Small intestine (tissue), 7 donors: ENCODE measurements around the gene CEP135. TPM values are rescaled to one million over a fixed set of nuclear protein-coding genes. Genes with fewer than 3 reads are reported as not detected.

ENCODE experiments used
- DNase-seq, 2 donors: peaks; one replicate each; pipeline versions ENCODE4 v3.0.0 to v3.0.0-alpha.2; 2013
- FAIRE-seq: peaks from 2 replicates; lab custom pipeline; 2012; peaks lifted over from hg19 to GRCh38; lab: Jason Lieb, UNC
- H3K27ac ChIP-seq, 3 donors: one replicate each; pipeline ENCODE4 v1.5.1; 2013; ENCODE audit warnings: low read length in 2 of 3, mild to moderate bottlenecking in 2 of 3, control low read depth in 1 of 3, inconsistent platforms in 1 of 3, low read depth in 1 of 3, moderate library complexity in 1 of 3
- H3K27me3 ChIP-seq, 3 donors: one replicate each; pipeline ENCODE4 v1.6.1; 2013; ENCODE audit warnings: low read length in 3 of 3, inconsistent platforms in 1 of 3; ENCODE audit not compliant: control insufficient read depth in 3 of 3, insufficient read depth in 3 of 3
- H3K36me3 ChIP-seq, 3 donors: one replicate each; pipeline ENCODE4 v1.6.1; 2013; ENCODE audit warnings: low read length in 3 of 3, inconsistent platforms in 1 of 3, low read depth in 1 of 3, mild to moderate bottlenecking in 1 of 3, moderate library complexity in 1 of 3; ENCODE audit not compliant: control insufficient read depth in 3 of 3, insufficient read depth in 2 of 3
- H3K4me1 ChIP-seq, 3 donors: one replicate each; pipeline ENCODE4 v1.6.1; 2013; ENCODE audit warnings: low read length in 2 of 3, inconsistent platforms in 1 of 3, low read depth in 1 of 3, mild to moderate bottlenecking in 1 of 3, moderate library complexity in 1 of 3; ENCODE audit not compliant: control insufficient read depth in 3 of 3, insufficient read depth in 2 of 3
- H3K4me3 ChIP-seq, 3 donors: one replicate each; pipeline ENCODE4 v1.5.1; 2013; ENCODE audit warnings: low read length in 3 of 3, control low read depth in 1 of 3, inconsistent platforms in 1 of 3, low read depth in 1 of 3, mild to moderate bottlenecking in 1 of 3, moderate library complexity in 1 of 3
- H3K9me3 ChIP-seq, 2 donors: one replicate each; pipeline ENCODE4 v1.6.1; 2013; ENCODE audit warnings: low read depth in 1 of 2, low read length in 1 of 2; ENCODE audit not compliant: control insufficient read depth in 2 of 2, insufficient read depth in 1 of 2
- WGBS, 3 donors: extraction: QIAGEN DNeasy Blood & Tissue Kit; methylation state at CpG; one replicate each; pipeline ENCODE4 v1.1.7; 2013; 5-methylcytosine and 5-hydroxymethylcytosine counted together
- polyA plus RNA-seq, 4 donors: library from polyadenylated mRNA; stranded (reverse) in 3 of 4; unstranded in 1 of 4; fragments of 200-250 nt in 3 of 4; fragments of 120-200 nt in 1 of 4; gene quantifications; one replicate each; pipeline versions ENCODE4 v1.2.1 to v1.2.3, GENCODE V29; 2013
- donor health status: healthy with polysubstance abuse.
- donor health status: control.
- donor health status: control.
- donor health status: Bipolar disorder and iron deficiency.
- donor health status: healthy.

The CEP135 gene
- polyA plus RNA-seq, 4 donors: 1.4 to 9.7 (median 2.2) TPM

DNA sequence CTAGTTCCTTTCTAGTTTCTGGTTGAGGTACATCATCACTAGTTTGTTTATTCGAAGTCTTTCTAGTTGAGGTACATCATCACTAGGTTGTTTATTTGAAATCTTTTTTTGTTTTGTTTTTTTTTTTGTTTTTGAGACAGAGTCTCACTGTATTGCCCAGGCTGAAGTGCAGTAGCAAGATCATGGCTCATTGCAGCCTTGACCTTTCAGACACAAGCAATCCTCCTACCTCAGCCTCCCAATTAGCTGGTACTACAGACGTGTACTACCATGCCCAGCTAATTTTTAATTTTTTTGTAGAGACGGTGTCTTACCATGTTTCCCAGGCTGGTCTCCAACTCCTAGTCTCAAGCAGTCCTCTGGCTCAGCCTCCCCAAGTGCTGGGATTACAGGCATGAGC is 54.9 kb downstream of the CEP135 start:
- DNase-seq (no peak), FAIRE-seq (no peak)
- Histone ChIP-seq H3K27me3 (no peaks in the 10 kb centered on the region), H3K27ac (no peak overlapping the region), H3K4me1 (no peaks in the 10 kb centered on the region), H3K36me3 (peaks cover 2 to 13% (median 2%) of the 10 kb centered on the region in 3 donors), H3K4me3 (no peak overlapping the region), H3K9me3 (no peaks in the 10 kb centered on the region)
- WGBS, 3 donors: 94 to 100% (median 97%) methylated on average over 3 of the region's 3 CpGs

DNA sequence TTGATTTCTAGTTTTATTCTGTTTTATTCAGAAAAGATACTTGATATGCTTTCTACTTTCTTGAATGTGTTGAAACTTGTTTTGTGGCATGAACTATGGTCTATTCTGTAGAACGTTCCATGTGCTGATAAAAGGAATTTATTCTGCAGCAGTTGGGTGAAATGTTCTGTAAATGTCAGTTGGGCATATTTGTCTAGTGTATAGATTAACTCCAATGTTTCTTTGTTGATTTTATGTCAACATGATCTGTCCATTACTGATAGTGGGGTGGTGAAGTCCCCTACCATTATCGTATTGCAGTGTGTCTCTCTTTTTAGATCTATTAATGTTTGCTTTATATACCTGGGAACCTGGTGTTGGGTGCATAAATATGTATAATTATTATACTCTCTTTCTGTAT is 55.5 kb downstream of the CEP135 start:
- FAIRE-seq: no peak
- Histone ChIP-seq H3K27me3 (no peaks in the 10 kb centered on the region), H3K27ac (no peak overlapping the region), H3K9me3 (no peaks in the 10 kb centered on the region), H3K36me3 (peaks cover 2 to 17% (median 2%) of the 10 kb centered on the region in 3 donors), H3K4me1 (no peaks in the 10 kb centered on the region), H3K4me3 (no peak overlapping the region)
- no peak for DNase-seq
- WGBS, 3 donors: 80 to 96% (median 90%) methylated on average over 2 of the region's 2 CpGs

DNA sequence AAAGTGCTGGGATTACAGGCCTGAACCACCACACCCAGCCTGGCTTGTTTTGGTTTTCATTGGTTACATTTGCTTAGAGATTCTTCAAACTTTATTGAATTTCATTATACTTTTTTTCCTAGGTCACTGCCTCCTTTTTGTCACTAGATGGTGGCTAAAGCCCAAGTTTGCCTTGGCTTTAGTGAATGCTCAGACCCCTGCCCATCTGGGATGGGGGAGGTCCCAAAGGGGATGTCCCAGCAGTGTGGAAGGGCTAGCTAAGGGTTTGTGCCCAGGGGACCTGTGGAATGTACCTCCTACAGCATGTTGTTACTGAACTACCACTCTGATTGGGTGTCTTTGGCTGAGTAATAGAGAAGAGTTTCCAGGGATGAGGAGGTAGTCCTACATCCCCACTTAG is 58.4 kb downstream of the CEP135 start:
- Histone ChIP-seq H3K4me3 (no peak overlapping the region), H3K9me3 (no peaks in the 10 kb centered on the region), H3K27ac (no peak overlapping the region), H3K36me3 (peaks cover 0 to 25% (median 2%) of the 10 kb centered on the region in 3 donors), H3K4me1 (no peaks in the 10 kb centered on the region), H3K27me3 (no peaks in the 10 kb centered on the region)
- DNase-seq (no peak), FAIRE-seq (no peak)

DNA sequence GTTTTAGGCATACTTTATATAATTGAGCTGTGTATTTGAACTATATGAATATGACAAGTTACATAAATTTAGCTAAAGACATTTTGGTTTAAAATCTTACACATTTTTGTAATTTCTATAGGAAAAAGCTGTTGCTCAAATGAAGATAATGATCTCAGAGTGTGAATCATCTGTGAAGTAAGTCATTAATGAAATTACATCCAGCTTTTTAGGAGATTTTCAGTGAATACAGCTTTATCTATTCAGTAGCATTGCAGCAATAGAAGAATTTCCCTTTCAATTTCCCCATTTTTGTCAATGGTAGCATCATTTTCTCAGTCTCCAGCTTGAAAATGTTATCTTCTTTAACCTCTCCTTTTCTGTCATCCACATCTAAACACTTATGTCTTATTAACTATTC is 59.5 kb downstream of the CEP135 start:
- Histone ChIP-seq H3K9me3 (no peaks in the 10 kb centered on the region), H3K4me1 (no peaks in the 10 kb centered on the region), H3K4me3 (no peak overlapping the region), H3K27me3 (no peaks in the 10 kb centered on the region), H3K36me3 (peaks cover 0 to 24% (median 0%) of the 10 kb centered on the region in 3 donors), H3K27ac (no peak overlapping the region)
- FAIRE-seq (no peak), DNase-seq (no peak)

GRCh38 chr4:56026596-56026995 is 77.9 kb downstream of the CEP135 start:
- FAIRE-seq: no peak

DNA sequence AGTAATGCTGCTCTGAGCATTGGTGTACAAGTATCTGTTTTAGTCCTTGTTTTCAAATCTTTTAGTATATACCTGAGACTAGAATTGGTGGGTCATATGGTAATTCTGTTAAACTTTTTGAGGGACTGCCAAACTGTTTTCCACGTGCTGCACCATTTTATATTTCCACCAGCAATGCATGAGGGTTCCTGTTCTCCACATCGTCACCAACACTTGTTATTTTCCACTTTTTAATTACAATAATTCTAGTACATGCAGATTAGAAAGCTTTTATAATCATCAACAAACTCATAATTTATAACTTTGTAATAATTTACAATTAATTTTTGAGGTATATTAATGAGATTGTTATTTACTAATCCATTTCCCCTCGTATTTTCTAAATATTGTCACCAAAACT is 79.4 kb downstream of the CEP135 start:
- peaks cover 0 to 10% (median 10%) of the 10 kb centered on the region in 3 donors for H3K36me3 ChIP-seq
- no peaks in the 10 kb centered on the region for H3K27me3 ChIP-seq
- peaks cover 0 to 2% of the 10 kb centered on the region in 2 donors for H3K9me3 ChIP-seq
- DNase-seq (no peak), FAIRE-seq (no peak)
- no peak overlapping the region for H3K4me3 ChIP-seq
- H3K27ac ChIP-seq: no peak overlapping the region
- H3K4me1 ChIP-seq: no peaks in the 10 kb centered on the region
- WGBS, 3 donors: 93 to 94% (median 94%) methylated on average over 3 of the region's 3 CpGs

More at GRCh38 chr4:56026596-56026995, 77.9 kb downstream of the CEP135 start:
- H3K36me3 ChIP-seq: peaks cover 0 to 13% (median 12%) of the 10 kb centered on the region in 3 donors
- H3K27ac ChIP-seq: no peak overlapping the region
- no peaks in the 10 kb centered on the region for H3K27me3 ChIP-seq
- no peaks in the 10 kb centered on the region for H3K4me1 ChIP-seq
- H3K9me3 ChIP-seq: peaks cover 0 to 2% of the 10 kb centered on the region in 2 donors
- H3K4me3 ChIP-seq: no peak overlapping the region
- DNase-seq: no peak

GRCh38 chr4:56038487-56039162 is 89.9 kb downstream of the CEP135 start:
- WGBS, 3 donors: 76 to 83% (median 80%) methylated on average over 8 of the region's 8 CpGs
- no peak overlapping the region for H3K27ac ChIP-seq
- H3K9me3 ChIP-seq: no peaks in the 10 kb centered on the region
- no peaks in the 10 kb centered on the region for H3K27me3 ChIP-seq
- no peak for FAIRE-seq
- H3K4me1 ChIP-seq: no peaks in the 10 kb centered on the region
- H3K4me3 ChIP-seq: no peak overlapping the region
- no peaks in the 10 kb centered on the region for H3K36me3 ChIP-seq
- no peak for DNase-seq

DNA sequence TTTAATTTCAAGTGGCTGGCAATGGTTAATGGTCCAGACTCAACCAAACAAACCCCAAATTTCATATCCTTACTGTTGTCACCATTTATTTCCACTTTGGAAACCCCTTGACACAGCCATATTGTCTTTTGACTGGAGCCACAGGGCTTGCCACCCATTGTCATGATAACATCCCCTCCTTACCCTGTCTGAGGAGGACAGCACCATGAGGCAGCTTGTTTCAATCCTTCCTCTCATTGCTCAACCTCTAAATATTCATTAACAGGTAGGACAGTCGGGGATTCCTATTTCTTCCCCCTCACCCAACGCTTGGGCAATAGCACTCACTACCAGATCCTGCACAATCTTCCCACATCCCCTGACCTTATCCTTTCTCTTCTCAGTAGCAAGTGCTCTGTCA is 92.1 kb downstream of the CEP135 start:
- FAIRE-seq: no peak
- no peaks in the 10 kb centered on the region for H3K36me3 ChIP-seq
- H3K27ac ChIP-seq: no peak overlapping the region
- H3K4me3 ChIP-seq: no peak overlapping the region
- DNase-seq: no peak
- 63 to 74% (median 67%) methylated on average over 2 of the region's 2 CpGs for WGBS, 3 donors
- no peaks in the 10 kb centered on the region for H3K27me3 ChIP-seq
- H3K9me3 ChIP-seq: no peaks in the 10 kb centered on the region
- H3K4me1 ChIP-seq: no peaks in the 10 kb centered on the region

- Histone ChIP-seq H3K27me3 (no peaks in the 10 kb centered on the region), H3K27ac (no peak overlapping the region), H3K36me3 (no peaks in the 10 kb centered on the region), H3K9me3 (no peaks in the 10 kb centered on the region), H3K4me3 (no peak overlapping the region), H3K4me1 (no peaks in the 10 kb centered on the region)
- no peak for DNase-seq
- no peak for FAIRE-seq
- 81 to 87% (median 81%) methylated on average over 1 of the region's 1 CpG for WGBS, 3 donors
These were observed 93.5 kb downstream of the CEP135 start for GRCh38 chr4:56042225-56042624.
